Tibial nerve (tissue), 4 donors: ENCODE data around the gene BTG1. TPM values are rescaled to one million over a fixed set of nuclear protein-coding genes. Genes with fewer than 3 reads are reported as not detected.
A peak's percentile ranks its signal among the peaks of the same experiment; 100 is the strongest.

Experiments
- DNase-seq, 2 donors: peaks; one replicate each; pipeline ENCODE4 v3.0.0-alpha.2; 2019; ENCODE audit warnings: low spot score in 2 of 2
- H3K27ac ChIP-seq, 4 donors: fragments of 200-600 bp; sonication (generic) in 3 of 4; one replicate each; pipeline ENCODE4 v1.5.1; 2017 to 2019; ENCODE audit warnings: mild to moderate bottlenecking in 1 of 4
- H3K27me3 ChIP-seq, 2 donors: fragments of 200-600 bp; sonication (generic) in 1 of 2; one replicate each; pipeline versions ENCODE4 v1.5.1 to v1.6.0; 2017 to 2019
- H3K36me3 ChIP-seq, 3 donors: fragments of 200-600 bp; sonication (generic); one replicate each; pipeline ENCODE4 v1.5.1; 2018 to 2019
- H3K4me1 ChIP-seq, 4 donors: fragments of 200-600 bp; sonication (generic) in 3 of 4; one replicate each; pipeline ENCODE4 v1.5.1; 2017 to 2019
- H3K4me3 ChIP-seq, 4 donors: fragments of 200-600 bp; sonication (generic) in 3 of 4; one replicate each; pipeline ENCODE4 v1.5.1; 2017 to 2019; ENCODE audit warnings: mild to moderate bottlenecking in 1 of 4, moderate library complexity in 1 of 4
- H3K9me3 ChIP-seq, 4 donors: fragments of 200-600 bp; sonication (generic) in 3 of 4; one replicate each; pipeline ENCODE4 v1.5.1; 2017 to 2019
- EP300 ChIP-seq, 2 donors: sonication (generic); formaldehyde crosslinking; IDR thresholded peaks; one replicate each; pipeline ENCODE4 v1.6.1; 2017; ENCODE audit warnings: antibody characterized with exemption in 2 of 2, mild to moderate bottlenecking in 1 of 2
- POLR2A ChIP-seq, 2 donors: fragments of 450-650 bp; IDR thresholded peaks; one replicate each; pipeline ENCODE4 v1.6.1; 2017; ENCODE audit warnings: antibody characterized with exemption in 2 of 2, mild to moderate bottlenecking in 2 of 2, moderate library complexity in 2 of 2
- WGBS, 2 donors: methylation state at CpG; one replicate each; pipeline ENCODE4 v1.1.5; 2018; 5-methylcytosine and 5-hydroxymethylcytosine counted together
- total RNA-seq, 4 donors: library from RNA; depleted of rRNA; stranded (reverse); fragments of >200 nt; gene quantifications; one replicate each; pipeline ENCODE4 v1.1.0, GENCODE V29; 2016
- TF ChIP-seq, protein P1 (sequence below), 5 experiments: fragments of 200-600 bp in 3 of 5; fragments of 450-650 bp in 2 of 5; sonication (generic) in 3 of 5; IDR thresholded peaks; one replicate each; pipeline ENCODE4 v1.5.1; 2016 to 2019; ENCODE audit warnings: antibody characterized with exemption in 5 of 5, mild to moderate bottlenecking in 3 of 5, moderate library complexity in 2 of 5

The BTG1 gene
- total RNA-seq, 4 donors from 2014 or later, result 40.0 to 54.0 (median 47.8) TPM

DNA sequence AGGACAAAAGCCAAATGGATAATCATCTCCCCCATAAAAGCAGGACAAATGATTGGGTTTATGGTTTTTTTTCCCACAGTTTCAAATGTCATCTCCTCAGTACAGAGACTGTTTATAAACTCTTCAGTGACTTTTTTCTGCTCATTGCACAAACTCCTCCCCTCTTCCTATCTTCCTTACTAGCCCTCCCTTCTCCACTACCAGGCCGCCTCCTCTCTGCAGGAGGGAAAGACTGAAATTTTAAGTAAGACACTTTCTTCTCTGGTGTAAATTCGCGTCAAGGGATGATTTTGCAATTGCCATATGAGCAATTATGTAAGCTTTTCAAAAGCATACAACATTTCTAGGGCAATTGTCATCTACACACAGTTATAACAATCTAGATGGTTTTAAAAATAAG, 37.0 kb downstream of the BTG1 start:
- Histone ChIP-seq H3K4me3 (no peak overlapping the region), H3K4me1 (peaks cover 0 to 24% (median 10%) of the 10 kb centered on the region in 4 donors), H3K27me3 (no peaks in the 10 kb centered on the region), H3K36me3 (no peaks in the 10 kb centered on the region), H3K27ac (peak overlapping the region in 1 of 4 donors; percentile 6), H3K9me3 (no peaks in the 10 kb centered on the region)
- WGBS, 2 donors, result 45 to 58% methylated on average over 3 of the region's 3 CpGs
- DNase-seq, result peak in 1 of 2 donors; percentile 18
- TF ChIP-seq POLR2A (IDR thresholded peaks at IDR 0.05) (no peak), EP300 (IDR thresholded peaks at IDR 0.05) (peak in 1 of 2 donors; percentile 17)
- TF ChIP-seq, protein P1, sequence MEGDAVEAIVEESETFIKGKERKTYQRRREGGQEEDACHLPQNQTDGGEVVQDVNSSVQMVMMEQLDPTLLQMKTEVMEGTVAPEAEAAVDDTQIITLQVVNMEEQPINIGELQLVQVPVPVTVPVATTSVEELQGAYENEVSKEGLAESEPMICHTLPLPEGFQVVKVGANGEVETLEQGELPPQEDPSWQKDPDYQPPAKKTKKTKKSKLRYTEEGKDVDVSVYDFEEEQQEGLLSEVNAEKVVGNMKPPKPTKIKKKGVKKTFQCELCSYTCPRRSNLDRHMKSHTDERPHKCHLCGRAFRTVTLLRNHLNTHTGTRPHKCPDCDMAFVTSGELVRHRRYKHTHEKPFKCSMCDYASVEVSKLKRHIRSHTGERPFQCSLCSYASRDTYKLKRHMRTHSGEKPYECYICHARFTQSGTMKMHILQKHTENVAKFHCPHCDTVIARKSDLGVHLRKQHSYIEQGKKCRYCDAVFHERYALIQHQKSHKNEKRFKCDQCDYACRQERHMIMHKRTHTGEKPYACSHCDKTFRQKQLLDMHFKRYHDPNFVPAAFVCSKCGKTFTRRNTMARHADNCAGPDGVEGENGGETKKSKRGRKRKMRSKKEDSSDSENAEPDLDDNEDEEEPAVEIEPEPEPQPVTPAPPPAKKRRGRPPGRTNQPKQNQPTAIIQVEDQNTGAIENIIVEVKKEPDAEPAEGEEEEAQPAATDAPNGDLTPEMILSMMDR (IDR thresholded peaks at IDR 0.05), result no peak

DNA sequence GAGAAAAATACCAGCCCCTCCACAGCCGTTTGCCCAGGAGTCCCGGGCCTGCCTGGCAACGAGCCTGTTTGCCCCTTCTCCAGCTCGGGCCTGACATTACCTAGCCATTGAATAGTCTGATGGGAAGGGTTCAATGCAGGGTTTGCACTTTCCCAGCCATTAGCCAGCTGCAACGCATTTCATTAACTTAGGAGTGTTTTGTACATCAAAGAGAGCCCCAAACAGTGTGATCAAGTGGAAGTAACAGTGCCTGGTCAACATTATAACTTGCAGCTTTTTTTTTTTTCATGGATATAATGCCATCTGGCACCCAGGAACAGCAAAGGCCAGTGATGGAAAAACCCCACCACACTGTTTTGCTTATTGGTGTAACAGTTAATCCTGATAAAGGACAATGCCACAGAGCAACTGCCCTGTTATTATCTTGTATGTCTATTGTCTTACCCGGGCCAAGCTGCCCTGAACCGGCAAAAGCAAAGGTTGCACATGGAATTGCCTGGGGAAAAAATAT, 38.0 kb downstream of the BTG1 start:
- H3K27me3 ChIP-seq, result no peaks in the 10 kb centered on the region
- no peak for DNase-seq
- H3K4me1 ChIP-seq, result peaks cover 0 to 24% (median 10%) of the 10 kb centered on the region in 4 donors
- TF ChIP-seq, protein P1 (IDR thresholded peaks at IDR 0.05), result no peak
- TF ChIP-seq EP300 (IDR thresholded peaks at IDR 0.05) (no peak), POLR2A (IDR thresholded peaks at IDR 0.05) (no peak)
- no peak overlapping the region for H3K27ac ChIP-seq
- no peaks in the 10 kb centered on the region for H3K9me3 ChIP-seq
- H3K36me3 ChIP-seq, result no peaks in the 10 kb centered on the region
- no peak overlapping the region for H3K4me3 ChIP-seq
- 50 to 51% methylated on average over 7 of the region's 7 CpGs for WGBS, 2 donors

DNA sequence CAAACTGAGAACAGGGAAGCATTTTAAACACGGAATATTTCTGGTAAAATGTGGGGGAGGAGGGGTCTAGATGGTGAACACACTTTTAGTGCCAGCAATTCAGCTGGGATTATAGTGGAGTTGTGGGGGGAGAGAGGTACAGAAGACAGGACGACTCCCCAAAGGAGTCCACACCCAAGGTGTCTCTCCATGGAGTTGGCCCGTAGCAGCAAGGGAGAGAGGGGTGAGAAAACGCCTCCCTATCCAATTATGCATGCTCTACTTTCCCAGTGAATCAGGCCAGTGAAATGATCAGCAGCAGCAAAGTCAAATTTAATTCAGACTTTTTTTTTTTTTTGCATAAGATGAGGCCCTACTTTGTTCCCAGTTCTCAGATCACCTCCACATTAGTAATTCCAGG, 38.6 kb downstream of the BTG1 start:
- Histone ChIP-seq H3K36me3 (no peaks in the 10 kb centered on the region), H3K9me3 (no peaks in the 10 kb centered on the region), H3K4me3 (no peak overlapping the region), H3K4me1 (peaks cover 0 to 24% (median 10%) of the 10 kb centered on the region in 4 donors), H3K27ac (no peak overlapping the region), H3K27me3 (no peaks in the 10 kb centered on the region)
- DNase-seq, result no peak
- 73 to 89% methylated on average over 4 of the region's 4 CpGs for WGBS, 2 donors
- TF ChIP-seq EP300 (IDR thresholded peaks at IDR 0.05) (no peak), POLR2A (IDR thresholded peaks at IDR 0.05) (no peak)
- TF ChIP-seq, protein P1 (IDR thresholded peaks at IDR 0.05), result no peak

DNA sequence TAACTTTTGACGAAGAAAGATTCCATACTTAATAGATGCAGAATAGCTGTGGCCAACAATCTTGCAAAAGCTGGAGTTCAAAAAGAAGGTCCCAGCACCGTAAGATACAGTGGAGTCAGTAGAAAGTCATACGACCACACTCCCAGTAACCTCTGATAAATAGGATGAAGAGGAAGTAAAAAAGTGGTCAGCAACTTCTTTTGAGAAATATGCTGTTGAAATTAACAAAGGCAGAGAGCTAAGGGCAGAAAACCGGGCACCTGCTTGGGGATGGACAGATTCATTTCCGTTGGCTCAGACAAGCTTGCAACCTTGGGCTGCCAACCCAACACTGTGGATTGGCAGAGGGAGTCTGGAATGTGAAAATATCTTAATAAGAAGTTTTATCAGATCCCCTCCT, 40.0 kb downstream of the BTG1 start:
- Histone ChIP-seq H3K4me1 (peaks cover 0 to 23% (median 10%) of the 10 kb centered on the region in 4 donors), H3K27ac (no peak overlapping the region), H3K27me3 (no peaks in the 10 kb centered on the region), H3K36me3 (no peaks in the 10 kb centered on the region), H3K4me3 (no peak overlapping the region), H3K9me3 (no peaks in the 10 kb centered on the region)
- DNase-seq, result no peak
- 77 to 85% methylated on average over 5 of the region's 5 CpGs for WGBS, 2 donors
- TF ChIP-seq EP300 (IDR thresholded peaks at IDR 0.05) (no peak), POLR2A (IDR thresholded peaks at IDR 0.05) (no peak)
- TF ChIP-seq, protein P1 (IDR thresholded peaks at IDR 0.05), result no peak

DNA sequence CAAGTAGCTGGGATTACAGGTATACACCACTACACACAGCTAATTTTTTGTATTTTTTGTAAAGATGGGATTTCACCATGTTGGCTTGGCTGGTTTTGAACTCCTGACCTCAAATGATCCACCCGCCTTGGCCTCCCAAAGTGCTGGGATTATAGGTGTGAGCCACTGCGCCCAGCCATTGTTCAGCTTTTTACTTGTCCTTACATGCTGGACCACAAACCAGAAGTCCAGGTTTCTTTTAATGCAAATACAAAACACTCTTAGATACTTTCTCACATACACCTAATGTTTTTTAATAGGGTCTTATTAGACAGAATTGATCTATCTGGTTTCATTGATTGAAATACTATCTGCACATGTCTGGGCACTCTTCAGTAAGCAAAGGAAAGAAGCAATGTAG, 40.5 kb downstream of the BTG1 start:
- Histone ChIP-seq H3K9me3 (no peaks in the 10 kb centered on the region), H3K4me1 (peaks cover 0 to 18% (median 10%) of the 10 kb centered on the region in 4 donors), H3K4me3 (no peak overlapping the region), H3K36me3 (no peaks in the 10 kb centered on the region), H3K27ac (no peak overlapping the region), H3K27me3 (no peaks in the 10 kb centered on the region)
- no peak for DNase-seq
- WGBS, 2 donors, result 96 to 100% methylated on average over 2 of the region's 2 CpGs
- TF ChIP-seq, protein P1 (IDR thresholded peaks at IDR 0.05), result no peak
- TF ChIP-seq POLR2A (IDR thresholded peaks at IDR 0.05), result no peak
- TF ChIP-seq EP300 (IDR thresholded peaks at IDR 0.05), result no peak
